Hematopoietic multipotent progenitor cell treated with erythropoietin and hydrocortisone succinate and interleukin-3 and kit ligand, for 6 days (in vitro differentiated cells): ENCODE measurements around the gene FAM168A.
A peak's percentile ranks its signal among the peaks of the same experiment; 100 is the strongest.

Experiments
- DNase-seq: peaks from one replicate; pipeline ENCODE4 v3.0.0-alpha.2; 2015

The FAM168A gene

DNA sequence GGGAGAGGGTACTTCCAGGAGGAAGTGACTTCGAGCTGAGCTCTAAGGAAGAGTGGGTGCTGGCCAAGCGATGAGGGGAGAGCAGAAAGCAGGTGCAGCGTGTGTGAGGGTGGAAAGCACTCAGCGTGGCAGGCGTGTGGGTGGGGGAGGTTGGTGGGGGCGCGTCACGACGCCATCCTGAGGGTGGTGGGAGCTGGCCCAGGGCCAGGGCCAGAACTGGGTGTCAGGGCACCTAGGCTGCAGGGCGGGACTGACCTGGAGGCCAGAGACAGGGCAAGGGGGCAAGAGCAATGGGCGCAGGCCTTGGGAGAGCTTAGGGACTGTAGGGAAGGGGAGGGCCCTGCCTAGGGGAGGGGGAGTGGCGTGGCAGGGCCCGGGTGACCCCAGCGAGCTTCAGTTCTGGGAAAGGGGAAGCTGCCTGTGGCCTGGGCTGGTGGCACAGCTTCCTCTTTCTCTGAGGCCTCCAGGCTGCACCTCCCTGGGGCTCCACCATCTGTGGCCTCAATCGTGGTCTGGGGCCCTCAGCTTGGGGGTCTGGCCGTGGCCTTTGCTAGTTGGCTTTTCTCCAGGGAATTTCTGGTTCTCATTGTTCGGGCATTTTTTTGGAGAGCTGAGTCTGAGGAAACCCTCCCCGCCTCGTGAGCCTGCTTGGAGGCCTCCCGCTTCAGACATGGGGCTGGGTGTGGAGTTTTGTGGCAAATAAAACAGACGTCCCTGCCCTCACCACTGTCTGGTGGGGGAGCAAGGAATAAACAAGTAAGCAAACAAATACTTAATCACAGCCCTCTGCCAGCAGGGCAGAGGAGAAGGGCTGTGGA is 212.8 kb downstream of the FAM168A start:
- DNase-seq, result peak; percentile 90

DNA sequence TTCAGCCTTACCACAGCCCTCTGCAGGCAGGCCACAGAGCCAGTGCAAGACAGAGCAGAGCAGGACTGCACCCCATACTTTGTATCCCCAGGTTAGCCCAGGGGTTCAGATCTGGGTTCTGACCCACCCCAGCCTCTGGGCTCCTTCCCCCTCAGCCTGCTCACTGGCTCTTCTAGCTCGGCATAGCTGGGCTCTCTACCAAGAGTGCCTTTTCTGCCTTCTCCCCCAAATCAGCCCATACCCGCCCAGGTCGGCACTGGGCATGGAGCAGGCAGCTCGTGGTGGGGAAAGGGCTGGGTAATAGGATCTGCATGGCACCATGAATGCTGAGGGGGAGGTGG is 213.4 kb downstream of the FAM168A start:
- DNase-seq, result peak; percentile 35

DNA sequence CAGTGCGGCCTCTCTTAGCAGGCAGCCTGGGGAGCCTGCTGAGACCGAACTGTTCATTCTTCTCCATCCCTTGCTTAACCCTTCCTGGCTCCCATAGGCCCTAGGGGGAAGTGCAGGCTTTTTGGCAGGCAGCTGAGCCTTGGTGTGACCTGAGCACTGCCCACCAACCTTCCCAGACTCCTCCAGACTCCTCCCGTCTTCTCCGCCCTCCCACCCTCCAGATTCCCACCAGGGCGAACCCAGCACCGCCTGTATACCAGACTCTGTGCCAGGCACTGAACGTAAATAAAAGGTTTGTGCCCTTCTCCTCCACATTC is 213.8 kb downstream of the FAM168A start:
- DNase-seq, result no peak

DNA sequence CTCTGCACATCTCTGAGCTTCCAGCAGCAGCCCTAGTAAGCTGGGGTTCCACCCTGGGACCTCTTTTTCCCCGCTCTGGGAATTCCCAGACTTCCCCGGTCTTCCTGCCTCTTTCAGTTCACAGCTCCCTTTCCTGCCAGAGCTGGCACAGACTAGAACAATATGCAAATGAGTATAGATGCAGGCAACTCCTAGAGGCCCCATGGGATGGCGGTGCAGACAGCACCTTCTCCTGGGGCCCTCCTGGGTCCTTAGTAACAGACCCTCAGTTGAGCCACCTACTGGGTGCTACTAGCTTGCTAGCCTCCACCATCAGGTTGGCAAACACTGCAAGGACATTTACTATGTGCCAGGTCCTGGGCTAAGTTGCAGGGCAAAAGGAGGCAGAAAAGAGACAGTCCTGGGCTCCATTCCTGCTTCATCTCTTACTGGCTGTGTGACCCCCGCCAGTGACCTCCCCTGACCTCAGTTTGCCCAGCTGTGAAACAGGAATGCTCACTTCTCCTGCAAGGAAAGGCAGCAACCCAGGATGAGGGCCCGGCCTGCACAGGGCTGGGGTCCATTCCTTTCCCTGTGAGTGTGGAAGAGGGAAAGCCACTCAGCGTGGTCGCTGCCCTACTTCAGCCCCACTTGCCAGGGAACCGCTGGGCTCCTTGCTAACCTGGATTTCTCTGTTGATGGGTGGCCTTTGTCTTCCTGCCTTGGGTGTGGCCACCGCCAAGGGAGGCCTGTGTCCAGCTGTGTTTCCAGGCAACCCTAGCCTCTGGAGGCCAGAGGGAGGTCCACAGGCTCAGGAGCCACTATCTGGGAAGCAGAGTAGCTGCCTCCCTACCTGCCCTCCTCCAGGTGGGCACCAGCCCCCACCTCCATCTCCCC is 214.4 kb downstream of the FAM168A start:
- DNase-seq, result no peak

DNA sequence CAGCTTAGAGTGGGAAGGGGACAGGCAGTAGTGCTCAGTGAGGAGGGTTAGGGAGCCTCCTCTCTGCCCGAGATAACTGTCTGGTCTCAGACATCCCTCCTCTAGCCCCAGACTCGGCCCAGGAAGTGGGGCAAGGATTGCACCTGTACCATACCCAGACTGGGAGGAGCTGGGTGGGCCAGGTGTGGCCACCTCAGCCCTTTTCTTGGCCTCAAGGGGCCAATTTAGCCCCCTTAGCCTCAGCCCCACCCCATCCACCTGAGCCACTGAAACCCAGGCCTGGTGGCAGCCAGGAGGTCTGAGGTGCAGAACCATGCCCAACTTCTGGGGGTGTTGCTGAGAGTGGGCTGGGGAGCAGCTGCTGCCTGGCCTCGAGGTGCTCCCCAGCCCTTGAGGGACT is 215.2 kb downstream of the FAM168A start:
- no peak for DNase-seq

DNA sequence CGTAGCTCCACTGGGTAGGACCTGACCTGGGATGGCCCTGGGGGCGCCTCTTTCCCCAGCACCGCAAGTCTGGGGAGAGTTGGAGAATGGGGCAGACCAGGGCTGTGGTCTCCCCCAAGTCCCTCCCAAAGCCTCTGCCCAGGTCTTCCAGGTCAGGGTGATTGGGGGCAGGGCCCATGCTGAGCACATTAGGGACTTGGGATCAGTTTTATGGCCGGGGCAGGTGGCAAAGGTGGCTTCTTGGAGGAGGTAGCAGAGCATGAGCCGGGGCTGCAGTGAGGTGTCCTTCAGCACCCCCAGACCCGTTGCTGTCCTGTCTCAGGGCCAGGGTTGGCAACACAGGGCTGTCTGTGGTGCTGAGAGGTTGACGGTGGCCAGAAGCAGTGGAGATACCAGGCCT is 215.7 kb downstream of the FAM168A start:
- DNase-seq, result no peak

DNA sequence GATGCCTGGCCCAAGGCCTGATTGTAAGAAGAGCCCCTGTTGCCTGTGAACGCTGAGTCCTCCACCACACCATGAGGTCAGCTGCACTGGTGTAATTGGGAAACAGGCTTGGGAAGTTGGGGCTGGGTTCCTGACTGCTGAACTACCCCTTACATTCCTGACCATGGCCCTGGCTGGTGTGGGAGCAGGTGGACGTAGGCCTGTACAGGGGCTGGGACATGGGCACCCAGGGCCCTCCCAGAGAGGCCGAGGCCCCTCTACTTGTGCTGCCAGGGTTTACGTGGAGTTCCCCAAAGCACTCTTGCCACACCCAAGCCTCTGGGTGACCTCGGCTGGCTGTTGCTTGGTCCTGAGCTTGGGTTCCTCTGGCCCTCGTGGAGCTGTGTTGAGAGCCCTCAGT is 216.3 kb downstream of the FAM168A start:
- DNase-seq, result peak; percentile 63

DNA sequence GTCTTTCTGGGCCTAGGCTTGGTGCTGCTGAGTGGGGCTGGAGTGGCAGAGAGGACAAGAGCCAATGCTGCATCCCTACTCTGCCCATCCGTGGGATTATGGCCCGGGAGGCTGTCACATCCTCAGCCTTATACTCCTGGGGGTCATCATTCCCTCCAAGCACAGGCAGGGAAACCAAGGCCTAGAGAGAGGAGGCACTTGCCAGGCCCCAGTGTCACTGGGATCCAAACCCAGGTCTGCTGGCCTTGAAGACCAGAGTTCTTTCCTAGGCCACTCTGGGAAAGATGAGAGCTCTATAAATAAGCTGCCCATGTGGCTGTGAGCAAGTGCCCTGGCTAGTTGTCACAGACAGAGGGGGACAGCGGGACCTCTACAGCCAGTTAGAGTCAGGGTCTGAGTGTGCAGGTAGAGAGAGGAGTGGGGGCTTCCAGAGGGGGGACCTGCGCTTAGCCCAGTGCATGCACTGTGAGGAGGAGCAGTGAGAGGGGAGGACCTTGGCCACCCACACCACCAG is 217.0 kb downstream of the FAM168A start:
- DNase-seq, result no peak

DNA sequence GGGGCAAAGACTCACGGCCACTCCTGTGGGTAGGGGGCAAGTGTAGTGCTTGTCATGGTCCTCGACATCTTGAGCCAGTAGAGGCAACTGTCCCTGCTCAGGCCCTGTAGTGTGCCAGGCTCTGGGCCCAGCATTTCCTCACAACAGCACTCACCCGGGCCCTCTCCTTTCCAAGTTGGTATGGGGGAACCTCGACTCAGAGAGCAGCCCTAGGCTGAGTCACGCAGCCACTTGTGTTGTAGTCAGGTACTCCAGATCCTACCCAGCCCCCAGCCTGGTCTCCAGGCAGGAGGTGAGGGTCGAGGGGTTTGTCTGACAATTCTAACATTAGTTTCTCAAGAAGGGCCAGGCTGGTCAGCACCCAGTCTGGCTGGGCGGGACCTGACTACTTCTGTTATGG is 217.6 kb downstream of the FAM168A start:
- DNase-seq, result no peak

DNA sequence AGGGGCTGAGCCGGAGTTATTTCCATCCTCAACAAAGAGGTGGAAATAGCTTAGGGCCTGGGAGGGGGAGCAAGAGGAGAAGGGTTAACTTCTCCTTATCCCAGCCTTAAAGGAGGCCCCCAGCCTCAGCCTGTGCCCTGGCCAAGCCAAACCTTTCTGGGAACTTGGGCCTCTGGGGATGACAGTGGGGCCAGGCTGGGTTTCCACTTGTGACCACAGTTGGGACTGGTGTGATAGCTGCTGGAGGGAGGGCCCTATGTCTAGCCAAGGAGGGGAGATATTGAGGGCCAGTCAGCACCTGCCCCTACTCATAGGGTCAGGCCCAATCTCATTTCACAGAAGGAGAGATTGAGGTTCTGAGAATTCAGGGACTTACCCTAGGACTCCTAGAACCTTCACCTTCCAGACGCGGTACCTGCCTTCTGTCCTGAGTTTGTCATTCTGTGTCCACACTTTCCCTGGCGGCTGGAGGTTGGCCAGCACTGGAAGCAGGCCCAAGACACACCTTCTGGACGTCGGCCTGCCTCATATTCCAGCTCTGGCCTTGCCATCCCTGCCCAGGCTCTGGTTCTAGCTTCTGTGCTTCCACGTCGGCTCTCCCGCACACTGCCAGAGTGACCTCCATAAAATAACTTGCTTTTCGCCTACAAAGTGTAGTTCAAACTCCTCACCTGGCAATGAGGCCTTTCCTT is 218.6 kb downstream of the FAM168A start:
- peak; percentile 38 for DNase-seq

DNA sequence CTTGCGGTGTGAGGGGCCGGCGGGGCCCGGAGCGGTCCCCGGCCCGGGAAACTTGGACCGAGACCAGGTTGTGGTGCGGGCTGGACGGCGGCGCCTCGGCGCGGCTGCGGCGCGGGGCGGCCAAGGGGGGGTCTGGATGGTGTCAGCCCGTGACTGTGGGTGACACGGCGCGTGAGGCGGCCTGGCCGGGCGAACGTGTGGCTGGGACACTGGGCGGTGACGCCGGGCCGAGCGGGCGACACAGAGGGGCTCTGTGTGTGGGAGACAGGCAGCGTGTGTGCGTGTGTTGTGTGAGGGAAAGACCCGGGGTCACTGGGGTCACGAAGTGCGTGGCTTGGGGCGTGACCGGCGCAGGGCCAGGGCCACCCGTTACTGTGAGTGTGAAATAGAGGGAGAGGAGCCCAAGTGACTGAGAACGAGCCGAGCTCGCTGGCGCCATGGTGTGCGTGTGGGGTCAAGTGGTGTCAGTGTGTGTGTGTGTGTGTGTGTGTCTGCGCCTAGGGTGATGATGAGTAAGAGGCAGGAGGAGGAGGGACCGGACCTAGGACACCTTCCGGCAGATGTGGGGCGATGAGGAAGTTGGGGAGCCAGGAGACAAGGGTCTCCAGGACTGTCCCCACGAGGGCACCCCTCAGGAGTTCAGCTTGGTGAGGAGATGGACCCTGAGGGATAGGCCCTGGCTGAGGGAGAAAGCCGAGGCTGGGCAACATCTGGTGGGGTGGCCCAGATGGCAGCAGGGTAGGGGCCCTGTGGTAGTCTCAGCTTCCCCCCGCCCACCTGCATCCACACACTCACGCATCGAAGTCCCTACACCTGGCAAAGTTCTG is 220.9 kb downstream of the FAM168A start:
- DNase-seq, result peak; percentile 83

DNA sequence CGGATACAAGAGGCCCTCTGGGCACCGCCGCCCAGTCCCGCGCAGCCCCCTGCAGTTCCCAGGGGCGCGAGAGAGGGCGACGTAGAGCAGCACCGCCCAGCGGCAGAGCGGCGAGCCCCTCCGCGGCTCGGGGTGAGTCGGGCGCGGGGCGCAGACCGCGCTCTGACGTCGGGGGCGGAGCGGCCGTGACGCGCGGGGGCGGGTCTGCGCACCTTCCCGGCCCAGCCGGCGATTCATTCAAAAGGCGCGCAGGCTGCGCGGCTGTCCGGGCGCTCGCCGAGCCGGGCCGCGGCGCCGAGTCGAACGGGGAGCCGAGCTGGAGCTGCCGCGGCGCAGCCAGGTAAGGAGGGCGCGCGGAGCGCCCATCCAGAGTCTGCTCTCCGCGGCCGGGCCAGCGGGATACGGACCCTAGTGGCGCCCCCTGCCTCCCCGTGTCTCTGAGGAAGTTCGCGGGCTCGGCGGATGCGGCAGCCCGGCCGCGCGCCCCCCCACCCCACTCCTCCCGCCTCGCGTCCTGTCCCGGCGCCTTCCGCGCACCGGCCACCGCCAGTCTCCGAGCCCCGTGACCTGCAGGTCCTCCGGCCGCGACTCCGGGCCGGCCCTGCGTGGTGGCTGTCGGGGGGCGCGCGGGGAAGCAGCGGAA is 221.6 kb downstream of the FAM168A start, which contains the start of gene RELT:
TSS of gene RELT (plus strand) at position 240 of the 643 bp plus-strand sequence. CDS start 12,738 bp downstream, outside the sequence.
- DNase-seq, result no peak

DNA sequence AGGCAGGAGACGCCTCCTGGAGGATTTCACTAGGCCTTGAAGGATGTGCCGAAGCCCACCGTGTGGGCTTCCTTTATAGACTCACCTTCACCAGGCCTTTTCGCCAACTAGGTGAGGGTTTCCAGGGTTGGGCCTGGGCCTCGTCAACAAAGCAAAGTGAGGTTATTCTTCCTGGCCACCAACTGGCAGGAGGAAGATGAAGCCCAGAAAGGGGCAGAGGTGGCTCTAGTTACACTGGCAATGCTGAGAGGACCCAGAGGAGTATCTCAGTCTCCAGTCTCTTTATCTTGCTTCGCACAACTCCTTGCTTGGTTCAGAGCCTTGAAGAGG is 222.1 kb downstream of the FAM168A start:
- DNase-seq, result peak; percentile 97

DNA sequence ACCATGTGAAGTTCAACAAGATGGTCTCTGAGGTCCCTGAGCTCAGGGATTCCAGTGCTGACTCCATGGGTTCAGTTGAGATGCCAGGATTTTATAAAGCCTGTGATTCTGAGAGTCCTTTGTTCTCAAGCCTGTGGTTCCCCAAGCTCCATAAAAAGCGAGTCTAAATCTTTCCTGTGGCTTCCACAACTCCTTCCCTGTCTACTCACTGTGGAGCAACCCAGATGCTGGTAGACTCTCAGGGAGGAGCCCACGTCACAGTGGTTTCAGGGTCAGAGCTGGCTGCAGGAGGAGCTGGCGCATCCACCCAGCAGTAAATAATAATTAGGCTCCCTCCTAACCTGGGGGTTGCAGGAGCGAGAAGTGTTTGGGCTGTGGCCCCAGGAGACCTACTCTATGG is 223.8 kb downstream of the FAM168A start:
- DNase-seq, result no peak

DNA sequence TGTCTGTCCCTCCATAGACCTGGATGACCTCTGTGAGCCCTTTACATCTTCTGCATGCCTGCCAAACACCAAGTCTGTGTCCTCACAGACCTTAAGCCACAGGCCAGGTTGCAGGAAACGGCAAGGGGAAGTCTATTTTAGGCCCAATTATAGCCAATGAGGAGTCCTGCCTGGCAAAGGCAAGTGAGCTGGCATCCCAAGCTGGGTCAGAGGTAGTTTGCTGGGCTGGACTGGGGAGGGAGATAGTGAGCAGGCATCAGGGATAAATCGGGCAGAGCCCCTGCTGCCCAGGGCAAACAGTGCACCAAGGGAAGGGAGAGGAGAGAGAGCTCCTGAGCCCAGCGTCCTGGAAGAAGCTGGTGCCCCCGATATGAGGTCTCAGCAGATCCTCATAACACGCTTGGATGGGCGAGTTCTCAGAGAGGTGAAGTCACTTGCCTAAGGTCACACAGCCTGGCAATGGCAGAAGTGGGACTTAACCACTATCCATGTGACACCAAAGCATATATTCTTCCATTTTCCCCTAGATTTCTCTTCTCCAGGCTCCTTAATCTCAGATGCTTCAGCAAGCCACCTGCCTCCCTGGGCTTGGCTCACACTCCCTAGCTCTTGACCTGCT is 225.4 kb downstream of the FAM168A start:
- DNase-seq, result peak; percentile 62

DNA sequence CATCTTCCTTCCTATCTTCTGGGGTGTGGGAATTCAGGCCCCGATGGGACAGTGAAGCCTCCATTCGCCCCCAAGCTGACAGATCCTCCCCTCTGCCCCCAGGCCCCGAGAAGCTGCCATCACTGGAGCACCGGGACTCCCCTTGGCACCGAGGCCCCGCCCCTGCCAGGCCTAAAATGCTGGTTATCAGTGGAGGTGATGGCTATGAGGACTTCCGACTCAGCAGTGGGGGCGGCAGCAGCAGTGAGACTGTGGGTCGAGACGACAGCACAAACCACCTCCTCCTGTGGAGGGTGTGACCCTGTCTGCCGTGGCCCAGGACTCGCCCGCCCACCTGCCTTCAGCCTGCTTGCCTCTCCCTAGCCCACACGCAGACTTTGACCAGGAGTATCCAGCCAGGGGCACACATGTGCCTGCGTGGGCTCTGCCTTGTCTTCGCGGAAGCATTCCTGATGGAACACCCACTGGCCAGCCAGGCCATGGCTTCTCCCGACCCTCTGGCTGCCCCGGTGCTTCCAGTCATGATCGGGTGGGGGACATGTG is 230.4 kb downstream of the FAM168A start:
- no peak for DNase-seq

DNA sequence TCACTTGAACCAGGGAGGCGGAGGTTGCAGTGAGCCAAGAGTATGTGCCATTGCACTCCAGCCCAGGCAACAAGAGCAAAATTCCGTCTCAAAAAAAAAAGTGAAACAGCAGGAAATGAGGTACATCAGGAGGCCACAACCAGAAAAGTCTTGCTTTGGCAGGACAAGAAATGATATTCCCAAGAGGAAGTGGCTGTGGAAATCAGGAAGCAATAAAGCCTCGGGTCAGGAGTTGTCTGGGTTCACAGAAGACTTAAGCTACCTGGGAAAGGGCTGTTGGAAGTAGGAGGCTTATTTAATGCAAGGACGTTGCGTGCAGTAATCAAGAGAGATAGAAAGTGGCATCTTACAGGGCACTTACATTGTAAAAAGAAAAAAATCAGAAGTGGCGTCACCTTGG is 231.0 kb downstream of the FAM168A start:
- no peak for DNase-seq

DNA sequence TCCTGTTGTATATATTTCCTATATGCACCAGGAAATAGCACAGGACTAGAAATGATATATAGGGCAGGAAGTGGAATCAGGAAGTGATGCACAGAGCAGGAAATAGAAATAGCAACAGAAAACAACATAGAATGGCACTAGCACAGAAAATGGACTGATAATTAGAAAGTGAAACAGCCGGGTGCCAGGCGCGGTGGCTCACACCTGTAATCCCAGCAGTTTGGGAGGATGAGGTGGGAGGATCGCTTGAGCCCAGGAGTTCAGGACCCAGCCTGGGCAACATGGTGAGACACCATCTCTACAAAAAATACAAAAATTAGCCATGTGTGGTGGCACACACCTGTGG is 231.7 kb downstream of the FAM168A start:
- no peak for DNase-seq

DNA sequence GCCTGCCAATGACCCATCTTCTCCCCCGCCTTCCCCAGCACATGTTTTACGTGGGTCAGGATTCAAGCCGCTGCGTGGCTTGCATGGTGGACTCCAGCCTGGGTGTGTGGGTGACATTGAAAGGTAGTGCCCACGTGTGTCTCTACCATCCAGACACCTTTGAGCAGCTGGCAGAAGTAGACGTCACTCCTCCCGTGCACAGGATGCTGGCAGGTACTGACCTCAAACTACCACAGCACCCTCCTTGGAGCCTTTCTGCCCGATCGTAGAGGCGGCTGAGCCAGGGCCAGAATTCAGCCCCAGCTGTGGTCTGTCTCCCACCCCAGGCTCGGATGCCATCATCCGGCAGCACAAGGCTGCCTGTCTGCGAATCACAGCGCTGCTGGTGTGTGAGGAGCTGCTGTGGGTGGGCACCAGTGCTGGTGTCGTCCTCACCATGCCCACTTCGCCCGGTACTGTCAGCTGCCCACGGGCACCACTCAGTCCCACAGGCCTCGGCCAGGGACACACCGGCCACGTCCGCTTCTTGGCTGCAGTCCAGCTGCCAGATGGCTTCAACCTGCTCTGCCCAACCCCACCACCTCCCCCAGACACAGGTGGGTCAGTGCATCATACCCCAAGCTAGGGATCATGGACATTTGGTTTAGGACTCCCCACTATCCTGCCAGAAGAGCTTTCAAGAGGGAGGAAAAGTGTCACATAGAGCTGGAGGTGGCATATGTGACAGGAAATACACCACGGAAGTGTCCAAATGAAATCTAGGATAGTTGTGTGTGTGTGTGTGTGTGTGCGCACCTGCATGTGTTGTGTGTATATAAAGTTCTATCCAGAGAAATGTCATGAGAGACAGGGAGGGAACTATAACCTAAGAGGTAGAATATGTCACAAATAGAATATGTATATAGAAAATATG is 232.3 kb downstream of the FAM168A start:
- no peak for DNase-seq

DNA sequence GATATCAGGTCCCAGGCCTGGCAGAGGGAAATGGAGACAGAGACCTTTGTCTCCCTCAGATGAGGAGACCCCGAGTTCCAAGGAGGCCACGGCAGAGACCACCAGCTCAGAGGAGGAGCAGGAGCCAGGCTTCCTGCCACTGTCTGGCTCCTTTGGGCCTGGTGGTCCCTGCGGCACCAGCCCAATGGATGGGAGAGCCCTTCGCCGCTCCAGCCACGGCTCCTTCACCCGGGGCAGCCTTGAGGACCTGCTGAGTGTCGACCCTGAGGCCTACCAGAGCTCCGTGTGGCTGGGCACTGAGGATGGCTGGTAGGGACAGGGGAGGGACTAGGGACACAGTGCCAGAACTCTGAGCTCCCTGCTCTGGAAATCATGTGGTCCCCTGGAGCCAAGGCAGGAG is 234.8 kb downstream of the FAM168A start:
- no peak for DNase-seq
